ENCODE data around the gene RAB17. TPM values are rescaled to one million over a fixed set of nuclear protein-coding genes. Genes with fewer than 3 reads are reported as not detected.

RAB17 gene
- total and polyA plus RNA-seq, 7 donors: 0.33 to 48.8 (median 2.8) TPM

- intact Hi-C loops (cut with DNase I): no loop called here
- TF ChIP-seq POLR2AphosphoS5 (IDR thresholded peaks at IDR 0.05): no peak
- TF ChIP-seq EP300 (IDR thresholded peaks at IDR 0.05): no peak
- TF ChIP-seq POLR2A (IDR thresholded peaks at IDR 0.05): no peak
- no peak for TF ChIP-seq CTCF (IDR thresholded peaks at IDR 0.05)
These were observed 47.0 kb upstream of the RAB17 start for GRCh38 chr2:237637429-237638135.

GRCh38 chr2:237636578-237636977, 46.0 kb upstream of the RAB17 start:
- intact Hi-C loops (cut with DNase I): no loop called here
- no peak for DNase-seq
- Histone ChIP-seq H3K27me3 (no peaks in the 10 kb centered on the region), H3K36me3 (no peaks in the 10 kb centered on the region), H3K27ac (no peak overlapping the region), H3K9me3 (peaks cover 0 to 4% (median 0%) of the 10 kb centered on the region in 4 donors), H3K4me1 (peaks cover 2 to 30% (median 8%) of the 10 kb centered on the region in 4 donors), H3K4me3 (no peak overlapping the region)
- 65 to 86% methylated on average over 1 of the region's 1 CpG for WGBS, 2 donors
- TF ChIP-seq POLR2AphosphoS5 (IDR thresholded peaks at IDR 0.05): no peak

More at GRCh38 chr2:237637429-237638135, 47.0 kb upstream of the RAB17 start:
- Histone ChIP-seq H3K27me3 (no peaks in the 10 kb centered on the region), H3K27ac (no peak overlapping the region), H3K4me1 (peaks cover 2 to 20% (median 8%) of the 10 kb centered on the region in 4 donors), H3K9me3 (peaks cover 0 to 4% (median 0%) of the 10 kb centered on the region in 4 donors), H3K4me3 (no peak overlapping the region), H3K36me3 (no peaks in the 10 kb centered on the region)
- WGBS, 2 donors: 78 to 90% methylated on average over 3 of the region's 3 CpGs
- no peak for DNase-seq

GRCh38 chr2:237633061-237633561, 42.6 kb upstream of the RAB17 start:
- intact Hi-C loops (cut with DNase I): no loop called here
- Histone ChIP-seq H3K4me3 (no peak overlapping the region), H3K9me3 (peaks cover 0 to 4% (median 0%) of the 10 kb centered on the region in 4 donors), H3K36me3 (no peaks in the 10 kb centered on the region), H3K27ac (peak overlapping the region in 2 of 4 donors; percentile 20 to 82), H3K27me3 (no peaks in the 10 kb centered on the region), H3K4me1 (peaks cover 2 to 55% (median 28%) of the 10 kb centered on the region in 4 donors)
- WGBS, 2 donors: 80% methylated on average over 10 of the region's 10 CpGs
- TF ChIP-seq CTCF (IDR thresholded peaks at IDR 0.05) (no peak), POLR2AphosphoS5 (IDR thresholded peaks at IDR 0.05) (no peak), EP300 (IDR thresholded peaks at IDR 0.05) (no peak), POLR2A (IDR thresholded peaks at IDR 0.05) (no peak)
- DNase-seq: no peak

- H3K4me1 ChIP-seq: peaks cover 2 to 60% (median 31%) of the 10 kb centered on the region in 4 donors
- H3K9me3 ChIP-seq: peaks cover 0 to 4% (median 0%) of the 10 kb centered on the region in 4 donors
- no peak for DNase-seq
- no peak overlapping the region for H3K27ac ChIP-seq
- 85 to 95% methylated on average over 19 of the region's 19 CpGs for WGBS, 2 donors
- H3K4me3 ChIP-seq: no peak overlapping the region
- H3K27me3 ChIP-seq: no peaks in the 10 kb centered on the region
- TF ChIP-seq EP300 (IDR thresholded peaks at IDR 0.05): no peak
- TF ChIP-seq POLR2A (IDR thresholded peaks at IDR 0.05): no peak
- TF ChIP-seq POLR2AphosphoS5 (IDR thresholded peaks at IDR 0.05): no peak
- no peak for TF ChIP-seq CTCF (IDR thresholded peaks at IDR 0.05)
- H3K36me3 ChIP-seq: no peaks in the 10 kb centered on the region
- intact Hi-C loops (cut with DNase I): no loop called here
These were observed 41.5 kb upstream of the RAB17 start for GRCh38 chr2:237631801-237632585.
